ENCODE measurements around the gene ANKMY1. TPM values are rescaled to one million over a fixed set of nuclear protein-coding genes. Genes with fewer than 3 reads are reported as not detected.
A peak's percentile ranks its signal among the peaks of the same experiment; 100 is the strongest.

ANKMY1 gene
- total RNA-seq, 3 donors from 2014 or later (not counting 1 experiment from before 2014, with no cell fraction given): 43.8 to 51.5 (median 46.6) TPM

DNA sequence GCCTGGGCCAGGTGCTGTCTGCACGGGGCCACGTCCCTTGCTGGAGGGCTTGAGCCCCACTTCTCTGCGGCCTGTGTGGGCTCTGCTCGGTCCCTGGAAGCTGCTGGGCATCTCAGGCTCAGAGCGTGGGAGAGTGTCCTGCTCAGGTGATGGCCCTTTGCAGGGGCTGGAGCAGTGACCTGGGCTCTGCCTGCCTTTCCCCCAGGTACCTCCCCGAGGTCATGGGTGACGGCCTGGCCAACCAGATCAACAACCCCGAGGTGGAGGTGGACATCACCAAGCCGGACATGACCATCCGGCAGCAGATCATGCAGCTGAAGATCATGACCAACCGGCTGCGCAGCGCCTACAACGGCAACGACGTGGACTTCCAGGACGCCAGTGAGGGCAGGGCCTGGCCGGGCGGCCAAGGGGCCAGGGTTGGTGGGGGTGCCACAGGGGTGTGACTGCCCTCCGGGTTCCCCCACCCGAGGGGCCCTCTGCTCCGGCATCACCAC, 92.5 kb downstream of the ANKMY1 start:
- no peak overlapping the region for H3K27ac ChIP-seq (ENCODE audit: low read length)
- WGBS (ENCODE audit: insufficient coverage): 93% methylated on average over 22 of the region's 22 CpGs
- peak in 1 of 2 donors; percentile 12 for DNase-seq

DNA sequence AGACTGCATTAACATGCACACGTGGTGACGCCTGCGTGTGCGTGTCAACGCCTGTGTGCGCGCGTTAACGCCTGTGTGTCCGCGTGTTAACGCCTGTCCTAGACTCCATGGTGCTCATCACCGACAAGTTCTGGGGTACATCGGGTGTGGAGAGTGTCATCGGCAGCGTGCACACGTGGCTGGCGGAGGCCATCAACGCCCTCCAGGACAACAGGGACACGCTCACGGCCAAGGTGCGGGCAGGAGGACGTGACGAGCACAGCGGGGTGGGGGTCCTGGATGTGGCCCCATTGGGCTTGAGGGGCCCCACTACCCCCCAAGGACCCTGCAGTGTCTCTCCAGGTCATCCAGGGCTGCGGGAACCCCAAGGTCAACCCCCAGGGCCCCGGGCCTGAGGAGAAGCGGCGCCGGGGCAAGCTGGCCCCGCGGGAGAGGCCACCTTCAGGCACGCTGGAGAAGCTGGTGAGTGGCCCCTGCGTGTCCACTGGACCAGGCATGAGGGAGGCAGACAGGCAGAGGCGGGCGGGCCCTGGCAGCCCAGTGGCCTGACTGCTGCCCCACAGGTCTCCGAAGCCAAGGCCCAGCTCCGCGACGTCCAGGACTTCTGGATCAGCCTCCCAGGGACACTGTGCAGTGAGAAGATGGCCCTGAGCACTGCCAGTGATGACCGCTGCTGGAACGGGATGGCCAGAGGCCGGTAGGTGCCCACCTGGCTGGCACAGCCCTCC, 93.1 kb downstream of the ANKMY1 start:
- WGBS (ENCODE audit: insufficient coverage): 93% methylated on average over 43 of the region's 43 CpGs
- TF ChIP-seq, protein P1, sequence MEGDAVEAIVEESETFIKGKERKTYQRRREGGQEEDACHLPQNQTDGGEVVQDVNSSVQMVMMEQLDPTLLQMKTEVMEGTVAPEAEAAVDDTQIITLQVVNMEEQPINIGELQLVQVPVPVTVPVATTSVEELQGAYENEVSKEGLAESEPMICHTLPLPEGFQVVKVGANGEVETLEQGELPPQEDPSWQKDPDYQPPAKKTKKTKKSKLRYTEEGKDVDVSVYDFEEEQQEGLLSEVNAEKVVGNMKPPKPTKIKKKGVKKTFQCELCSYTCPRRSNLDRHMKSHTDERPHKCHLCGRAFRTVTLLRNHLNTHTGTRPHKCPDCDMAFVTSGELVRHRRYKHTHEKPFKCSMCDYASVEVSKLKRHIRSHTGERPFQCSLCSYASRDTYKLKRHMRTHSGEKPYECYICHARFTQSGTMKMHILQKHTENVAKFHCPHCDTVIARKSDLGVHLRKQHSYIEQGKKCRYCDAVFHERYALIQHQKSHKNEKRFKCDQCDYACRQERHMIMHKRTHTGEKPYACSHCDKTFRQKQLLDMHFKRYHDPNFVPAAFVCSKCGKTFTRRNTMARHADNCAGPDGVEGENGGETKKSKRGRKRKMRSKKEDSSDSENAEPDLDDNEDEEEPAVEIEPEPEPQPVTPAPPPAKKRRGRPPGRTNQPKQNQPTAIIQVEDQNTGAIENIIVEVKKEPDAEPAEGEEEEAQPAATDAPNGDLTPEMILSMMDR (IDR thresholded peaks at IDR 0.05): no peak
- no peaks in the 10 kb centered on the region for H3K9me3 Mint-ChIP-seq
- Histone ChIP-seq H3K4me1 (ENCODE audit: control insufficient read depth, insufficient read depth, low read length) (no peaks in the 10 kb centered on the region), H3K27ac (ENCODE audit: low read length) (no peak overlapping the region), H3K4me3 (ENCODE audit: low read length) (no peak overlapping the region), H3K36me3 (ENCODE audit: control insufficient read depth, insufficient read depth, low read length) (no peaks in the 10 kb centered on the region), H3K27me3 (ENCODE audit: control insufficient read depth, insufficient read depth, low read length) (no peaks in the 10 kb centered on the region), H3K9me3 (ENCODE audit: control insufficient read depth, insufficient read depth, low read length) (no peaks in the 10 kb centered on the region)
- H3K27me3 Mint-ChIP-seq (ENCODE audit: low read depth in 2 of 2): no peaks in the 10 kb centered on the region
- intact Hi-C loops (cut with micrococcal nuclease): no loop called here
- H3K36me3 Mint-ChIP-seq: no peaks in the 10 kb centered on the region
- ATAC-seq (no peak), DNase-seq (peak in 1 of 2 donors; percentile 12)
- no peak overlapping the region for H3K4me3 Mint-ChIP-seq
- H3K27ac Mint-ChIP-seq: no peak overlapping the region
- peaks cover 0 to 4% of the 10 kb centered on the region in 2 donors for H3K4me1 Mint-ChIP-seq

More for the DNA sequence above, 92.5 kb downstream of the ANKMY1 start:
- no peak overlapping the region for H3K4me3 Mint-ChIP-seq
- TF ChIP-seq, protein P1 (IDR thresholded peaks at IDR 0.05): no peak
- peaks cover 0 to 4% of the 10 kb centered on the region in 2 donors for H3K4me1 Mint-ChIP-seq
- H3K27me3 Mint-ChIP-seq (ENCODE audit: low read depth in 2 of 2): no peaks in the 10 kb centered on the region
- no peaks in the 10 kb centered on the region for H3K4me1 ChIP-seq (ENCODE audit: control insufficient read depth, insufficient read depth, low read length)
- H3K27me3 ChIP-seq (ENCODE audit: control insufficient read depth, insufficient read depth, low read length): no peaks in the 10 kb centered on the region
- no peaks in the 10 kb centered on the region for H3K36me3 Mint-ChIP-seq
- no peak overlapping the region for H3K27ac Mint-ChIP-seq
- no peak overlapping the region for H3K4me3 ChIP-seq (ENCODE audit: low read length)
- intact Hi-C loops (cut with micrococcal nuclease): no loop called here
- no peaks in the 10 kb centered on the region for H3K9me3 Mint-ChIP-seq
- ATAC-seq: no peak
- no peaks in the 10 kb centered on the region for H3K9me3 ChIP-seq (ENCODE audit: control insufficient read depth, insufficient read depth, low read length)
- H3K36me3 ChIP-seq (ENCODE audit: control insufficient read depth, insufficient read depth, low read length): no peaks in the 10 kb centered on the region

DNA sequence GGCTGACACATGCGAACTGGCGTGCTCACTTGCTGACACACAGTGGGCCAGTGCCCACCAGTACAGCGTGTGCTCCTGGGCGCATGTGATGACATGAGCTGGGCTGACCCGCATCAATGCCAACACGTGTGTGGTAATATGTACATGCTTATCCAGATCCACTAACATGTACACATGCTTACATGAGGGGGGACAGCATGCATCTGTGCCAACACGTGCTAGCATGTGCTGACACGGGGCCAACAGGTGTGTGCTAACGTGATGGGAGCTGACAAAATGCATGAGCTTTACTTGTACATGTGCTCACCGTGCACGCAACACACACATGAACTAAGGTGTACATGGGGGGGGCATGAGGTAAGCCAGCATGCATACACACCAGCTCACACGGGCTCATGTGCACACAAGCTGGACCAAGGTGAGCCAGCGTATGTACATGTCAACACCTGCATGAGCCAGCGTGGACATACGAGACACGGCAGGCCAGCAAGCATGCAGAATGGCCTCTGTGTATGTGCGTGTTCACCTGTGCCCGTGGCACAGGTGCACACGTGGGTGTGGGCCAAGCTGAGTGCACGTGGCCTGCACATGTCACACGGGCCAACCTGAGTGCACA, 93.8 kb downstream of the ANKMY1 start:
- TF ChIP-seq, protein P1 (IDR thresholded peaks at IDR 0.05): no peak
- no peak overlapping the region for H3K4me3 ChIP-seq (ENCODE audit: low read length)
- no peak overlapping the region for H3K27ac ChIP-seq (ENCODE audit: low read length)
- H3K27me3 ChIP-seq (ENCODE audit: control insufficient read depth, insufficient read depth, low read length): no peaks in the 10 kb centered on the region
- H3K9me3 Mint-ChIP-seq: no peaks in the 10 kb centered on the region
- no peaks in the 10 kb centered on the region for H3K36me3 Mint-ChIP-seq
- ATAC-seq (no peak), DNase-seq (peak in 1 of 2 donors; percentile 7)
- H3K27me3 Mint-ChIP-seq (ENCODE audit: low read depth in 2 of 2): no peaks in the 10 kb centered on the region
- WGBS (ENCODE audit: insufficient coverage): 97% methylated on average over 21 of the region's 21 CpGs
- H3K27ac Mint-ChIP-seq: no peak overlapping the region
- H3K36me3 ChIP-seq (ENCODE audit: control insufficient read depth, insufficient read depth, low read length): no peaks in the 10 kb centered on the region
- no peaks in the 10 kb centered on the region for H3K4me1 ChIP-seq (ENCODE audit: control insufficient read depth, insufficient read depth, low read length)
- H3K4me1 Mint-ChIP-seq: no peaks in the 10 kb centered on the region
- no peak overlapping the region for H3K4me3 Mint-ChIP-seq
- intact Hi-C loops (cut with micrococcal nuclease): no loop called here
- H3K9me3 ChIP-seq (ENCODE audit: control insufficient read depth, insufficient read depth, low read length): no peaks in the 10 kb centered on the region

Data from natural killer cell (primary cell).